Measurements from ENCODE around the gene EFHC1. TPM values are rescaled to one million over a fixed set of nuclear protein-coding genes. Genes with fewer than 3 reads are reported as not detected.
"Not testable (repeated sequence)": the region's sequence is repeated elsewhere in the genome, so short reads cannot be mapped to it uniquely, and the experiment has no call there.

EFHC1 gene
- total and polyA plus RNA-seq, 8 donors, result 14.6 to 73.0 (median 53.1) TPM

GRCh38 chr6:52426667-52427066 is 6.5 kb downstream of the EFHC1 start:
- no peak for TF ChIP-seq CTCF (IDR thresholded peaks at IDR 0.05)
- Histone ChIP-seq H3K4me1 (no peaks in the 10 kb centered on the region), H3K27ac (no peak overlapping the region), H3K9me3 (no peaks in the 10 kb centered on the region), H3K4me3 (no peak overlapping the region), H3K27me3 (no peaks in the 10 kb centered on the region), H3K36me3 (no peaks in the 10 kb centered on the region)
- ATAC-seq, result no peak
- no peak for DNase-seq
- intact Hi-C loops (cut with DNase I), result loop anchor here in 1 of 2 donors (10.0 kb wide), 1 partner anchor 168 kb away; no protein-coding TSS in a partner anchor

GRCh38 chr6:52433294-52433693 is 13.2 kb downstream of the EFHC1 start:
- H3K4me1 ChIP-seq; intact Hi-C loops (cut with DNase I); H3K27me3 ChIP-seq; H3K27ac ChIP-seq; H3K9me3 ChIP-seq; H3K4me3 ChIP-seq; DNase-seq; ATAC-seq; H3K36me3 ChIP-seq: not testable (repeated sequence)

- no peak overlapping the region for H3K4me3 ChIP-seq
- H3K9me3 ChIP-seq, result no peaks in the 10 kb centered on the region
- H3K27me3 ChIP-seq, result no peaks in the 10 kb centered on the region
- H3K4me1 ChIP-seq, result no peaks in the 10 kb centered on the region
- DNase-seq, result no peak
- H3K27ac ChIP-seq, result no peak overlapping the region
- no peak for TF ChIP-seq CTCF (IDR thresholded peaks at IDR 0.05)
- no peak for ATAC-seq
- intact Hi-C loops (cut with DNase I), result no loop called here
- peaks cover 0 to 10% of the 10 kb centered on the region in 2 donors for H3K36me3 ChIP-seq
Measured at GRCh38 chr6:52435345-52435744, 15.2 kb downstream of the EFHC1 start.

- intact Hi-C loops (cut with DNase I), result no loop called here
- no peaks in the 10 kb centered on the region for H3K9me3 ChIP-seq
- no peaks in the 10 kb centered on the region for H3K4me1 ChIP-seq
- peaks cover 0 to 10% of the 10 kb centered on the region in 2 donors for H3K36me3 ChIP-seq
- no peak for DNase-seq
- TF ChIP-seq CTCF (IDR thresholded peaks at IDR 0.05), result no peak
- no peak for ATAC-seq
- no peaks in the 10 kb centered on the region for H3K27me3 ChIP-seq
- H3K4me3 ChIP-seq, result no peak overlapping the region
- no peak overlapping the region for H3K27ac ChIP-seq
Measured at GRCh38 chr6:52438926-52439325, 18.8 kb downstream of the EFHC1 start.

- H3K4me1 ChIP-seq, result no peaks in the 10 kb centered on the region
- no peaks in the 10 kb centered on the region for H3K36me3 ChIP-seq
- H3K27me3 ChIP-seq, result no peaks in the 10 kb centered on the region
- no peak for TF ChIP-seq CTCF (IDR thresholded peaks at IDR 0.05)
- no peak overlapping the region for H3K4me3 ChIP-seq
- DNase-seq (no peak), ATAC-seq (no peak)
- H3K9me3 ChIP-seq, result peaks cover 0 to 17% of the 10 kb centered on the region in 2 donors
- H3K27ac ChIP-seq, result no peak overlapping the region
- intact Hi-C loops (cut with DNase I), result no loop called here
Measured at GRCh38 chr6:52454556-52454955, 34.4 kb downstream of the EFHC1 start.

- Histone ChIP-seq H3K27me3 (no peaks in the 10 kb centered on the region), H3K4me3 (no peak overlapping the region), H3K9me3 (no peaks in the 10 kb centered on the region), H3K27ac (no peak overlapping the region), H3K4me1 (no peaks in the 10 kb centered on the region), H3K36me3 (no peaks in the 10 kb centered on the region)
- intact Hi-C loops (cut with DNase I), result no loop called here
- ATAC-seq (no peak), DNase-seq (no peak)
- TF ChIP-seq CTCF (IDR thresholded peaks at IDR 0.05), result no peak
Measured at GRCh38 chr6:52457096-52457495, 37.0 kb downstream of the EFHC1 start.

- H3K4me3 ChIP-seq; H3K27ac ChIP-seq; H3K4me1 ChIP-seq; intact Hi-C loops (cut with DNase I); DNase-seq; H3K9me3 ChIP-seq; ATAC-seq; H3K36me3 ChIP-seq; H3K27me3 ChIP-seq: not testable (repeated sequence)
Measured at GRCh38 chr6:52461194-52461593, 41.1 kb downstream of the EFHC1 start.
